Loucy (cell line): ENCODE results near the gene CCDC142.

ENCODE experiments used
- EZH2phosphoT487 ChIP-seq: fragments of 200-600 bp; IDR thresholded peaks from 2 replicates; pipeline ENCODE4 v1.6.1; 2018; ENCODE audit warnings: antibody characterized with exemption, mild to moderate bottlenecking, moderate library complexity, borderline replicate concordance
- TF ChIP-seq, protein P1 (sequence below): fragments of 200-600 bp; sonication (generic); conservative IDR thresholded peaks from 2 replicates; pipeline ENCODE4 v1.5.1; 2014; ENCODE audit warnings: mild to moderate bottlenecking, antibody characterized with exemption, low read length

DNA sequence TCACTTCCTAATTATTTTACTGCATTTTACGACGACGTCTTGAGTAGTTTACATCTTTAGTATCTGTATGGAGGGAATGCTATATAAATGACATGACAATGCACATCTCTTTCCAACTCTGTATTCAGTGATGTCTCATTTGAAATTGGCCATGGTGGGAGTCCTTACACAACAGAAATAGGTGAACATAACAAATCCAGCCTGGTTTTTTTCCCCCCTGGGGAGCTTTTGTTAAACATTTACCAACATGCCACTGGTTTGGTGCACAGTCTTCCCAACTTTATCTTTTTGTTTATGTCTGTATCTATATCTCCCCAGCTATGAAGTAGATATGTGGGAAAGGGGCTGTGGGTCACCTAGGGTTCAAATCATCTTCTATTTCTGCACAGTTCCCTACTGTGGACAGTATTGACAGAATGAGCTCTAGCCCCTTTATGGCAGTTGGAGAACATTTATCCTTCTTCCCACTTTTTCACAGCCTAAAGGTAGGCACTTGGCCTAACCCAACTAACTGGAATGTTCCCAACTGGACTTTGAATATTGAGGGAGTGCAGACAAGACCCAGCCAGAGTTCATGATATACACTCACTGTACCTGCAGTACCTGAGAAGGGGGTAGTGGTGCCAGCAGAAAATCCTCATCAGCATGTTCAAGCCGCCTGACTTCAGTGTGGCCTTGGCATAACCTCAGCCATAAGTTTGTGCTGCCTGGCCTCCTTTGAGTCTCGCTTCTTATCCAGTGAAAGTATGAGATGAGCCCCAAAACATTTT lies 35.4 kb downstream of the CCDC142 start:
- TF ChIP-seq, protein P1, sequence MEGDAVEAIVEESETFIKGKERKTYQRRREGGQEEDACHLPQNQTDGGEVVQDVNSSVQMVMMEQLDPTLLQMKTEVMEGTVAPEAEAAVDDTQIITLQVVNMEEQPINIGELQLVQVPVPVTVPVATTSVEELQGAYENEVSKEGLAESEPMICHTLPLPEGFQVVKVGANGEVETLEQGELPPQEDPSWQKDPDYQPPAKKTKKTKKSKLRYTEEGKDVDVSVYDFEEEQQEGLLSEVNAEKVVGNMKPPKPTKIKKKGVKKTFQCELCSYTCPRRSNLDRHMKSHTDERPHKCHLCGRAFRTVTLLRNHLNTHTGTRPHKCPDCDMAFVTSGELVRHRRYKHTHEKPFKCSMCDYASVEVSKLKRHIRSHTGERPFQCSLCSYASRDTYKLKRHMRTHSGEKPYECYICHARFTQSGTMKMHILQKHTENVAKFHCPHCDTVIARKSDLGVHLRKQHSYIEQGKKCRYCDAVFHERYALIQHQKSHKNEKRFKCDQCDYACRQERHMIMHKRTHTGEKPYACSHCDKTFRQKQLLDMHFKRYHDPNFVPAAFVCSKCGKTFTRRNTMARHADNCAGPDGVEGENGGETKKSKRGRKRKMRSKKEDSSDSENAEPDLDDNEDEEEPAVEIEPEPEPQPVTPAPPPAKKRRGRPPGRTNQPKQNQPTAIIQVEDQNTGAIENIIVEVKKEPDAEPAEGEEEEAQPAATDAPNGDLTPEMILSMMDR, result no peak
- no peak for TF ChIP-seq EZH2phosphoT487
